ENCODE data around the gene KLF5.

- TF ChIP-seq, protein P1, sequence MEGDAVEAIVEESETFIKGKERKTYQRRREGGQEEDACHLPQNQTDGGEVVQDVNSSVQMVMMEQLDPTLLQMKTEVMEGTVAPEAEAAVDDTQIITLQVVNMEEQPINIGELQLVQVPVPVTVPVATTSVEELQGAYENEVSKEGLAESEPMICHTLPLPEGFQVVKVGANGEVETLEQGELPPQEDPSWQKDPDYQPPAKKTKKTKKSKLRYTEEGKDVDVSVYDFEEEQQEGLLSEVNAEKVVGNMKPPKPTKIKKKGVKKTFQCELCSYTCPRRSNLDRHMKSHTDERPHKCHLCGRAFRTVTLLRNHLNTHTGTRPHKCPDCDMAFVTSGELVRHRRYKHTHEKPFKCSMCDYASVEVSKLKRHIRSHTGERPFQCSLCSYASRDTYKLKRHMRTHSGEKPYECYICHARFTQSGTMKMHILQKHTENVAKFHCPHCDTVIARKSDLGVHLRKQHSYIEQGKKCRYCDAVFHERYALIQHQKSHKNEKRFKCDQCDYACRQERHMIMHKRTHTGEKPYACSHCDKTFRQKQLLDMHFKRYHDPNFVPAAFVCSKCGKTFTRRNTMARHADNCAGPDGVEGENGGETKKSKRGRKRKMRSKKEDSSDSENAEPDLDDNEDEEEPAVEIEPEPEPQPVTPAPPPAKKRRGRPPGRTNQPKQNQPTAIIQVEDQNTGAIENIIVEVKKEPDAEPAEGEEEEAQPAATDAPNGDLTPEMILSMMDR (IDR thresholded peaks at IDR 0.05): no peak
- TF ChIP-seq POLR2A (IDR thresholded peaks at IDR 0.05): no peak
These were observed 22.6 kb downstream of the KLF5 start for GRCh38 chr13:73081256-73081915.

All from adrenal gland (tissue), 5 donors.